Body of pancreas (tissue), 4 donors: ENCODE data around the gene SWT1.

Source experiments
- CTCF ChIP-seq, 7 experiments: fragments of 450-650 bp in 4 of 7; fragments of 200-600 bp in 3 of 7; sonication (generic) in 3 of 7; IDR thresholded peaks; one replicate each; pipeline ENCODE4 v1.5.1; 2016 to 2019; ENCODE audit warnings: antibody characterized with exemption in 7 of 7
- POLR2A ChIP-seq, 3 donors: fragments of 450-650 bp; IDR thresholded peaks; one replicate each; pipeline ENCODE4 v1.6.1; 2016; ENCODE audit warnings: antibody characterized with exemption in 3 of 3, mild to moderate bottlenecking in 2 of 3

GRCh38 chr1:185317034-185317885, 160.3 kb downstream of the SWT1 start, which contains the start of gene IVNS1ABP:
- peak in 4 of 7 experiments; percentile 7 to 46 (median 32) for TF ChIP-seq CTCF (IDR thresholded peaks at IDR 0.05)
- peak; percentile 96 to 99 (median 98) for TF ChIP-seq POLR2A (IDR thresholded peaks at IDR 0.05)
